Measurements from ENCODE around the gene PNPLA8. TPM values are rescaled to one million over a fixed set of nuclear protein-coding genes. Genes with fewer than 3 reads are reported as not detected.

The PNPLA8 gene
- total RNA-seq, 2 experiments from 2014 or later: 23.0 to 26.4 TPM

- Histone ChIP-seq H3K4me2 (ENCODE audit: low read length) (no peak overlapping the region), H2AFZ (ENCODE audit: low read length) (no peak overlapping the region), H3K36me3 (ENCODE audit: insufficient read depth, low read length) (no peaks in the 10 kb centered on the region), H3K9me3 (ENCODE audit: low read length) (no peaks in the 10 kb centered on the region), H3K4me1 (ENCODE audit: insufficient read depth, low read length, poor library complexity, severe bottlenecking) (no peaks in the 10 kb centered on the region), H3K4me3 (ENCODE audit: low read depth, low read length, poor library complexity, severe bottlenecking) (no peak overlapping the region), H3K27ac (ENCODE audit: low read depth, low read length, poor library complexity, severe bottlenecking) (no peak overlapping the region), H4K20me1 (ENCODE audit: insufficient read depth, low read length) (no peaks in the 10 kb centered on the region), H3K9me2 (ENCODE audit: insufficient read depth, low read length) (no peaks in the 10 kb centered on the region), H3K79me2 (ENCODE audit: insufficient read depth, low read depth, low read length) (no peaks in the 10 kb centered on the region)
- CTCF ChIA-PET (ENCODE audit: unreplicated experiment): no interaction called here
- no peak for TF ChIP-seq CTCF (conservative IDR thresholded peaks at IDR 0.05; ENCODE audit: low read length)
- TF ChIP-seq EZH2phosphoT487 (IDR thresholded peaks at IDR 0.05; ENCODE audit: borderline replicate concordance, low read depth, low read length): no peak
- intact Hi-C loops (cut with micrococcal nuclease; ENCODE audit: unreplicated experiment): no loop called here
- DNase-seq (ENCODE audit: low spot score): no peak
- BruUV-seq (replicated peaks): no TSS peak
- POLR2A ChIA-PET: interaction anchor here (0.6 kb wide), 1 partner anchor 63 kb away, joined by 3 read pairs; the partner anchor contains the start of gene PNPLA8
Observed at GRCh38 chr7:108463613-108464012, 62.3 kb downstream of the PNPLA8 start.

GRCh38 chr7:108461840-108462239 lies 64.1 kb downstream of the PNPLA8 start:
- Histone ChIP-seq H3K9me2 (ENCODE audit: insufficient read depth, low read length) (no peaks in the 10 kb centered on the region), H3K79me2 (ENCODE audit: insufficient read depth, low read depth, low read length) (no peaks in the 10 kb centered on the region), H4K20me1 (ENCODE audit: insufficient read depth, low read length) (no peaks in the 10 kb centered on the region), H3K4me1 (ENCODE audit: insufficient read depth, low read length, poor library complexity, severe bottlenecking) (no peaks in the 10 kb centered on the region), H3K27ac (ENCODE audit: low read depth, low read length, poor library complexity, severe bottlenecking) (no peak overlapping the region), H3K36me3 (ENCODE audit: insufficient read depth, low read length) (no peaks in the 10 kb centered on the region), H3K9me3 (ENCODE audit: low read length) (no peaks in the 10 kb centered on the region), H3K4me3 (ENCODE audit: low read depth, low read length, poor library complexity, severe bottlenecking) (no peak overlapping the region), H2AFZ (ENCODE audit: low read length) (no peak overlapping the region), H3K4me2 (ENCODE audit: low read length) (no peak overlapping the region)
- intact Hi-C loops (cut with micrococcal nuclease; ENCODE audit: unreplicated experiment): loop anchor here (2.0 kb wide), 1 partner anchor 281 kb away; no protein-coding TSS in a partner anchor
- POLR2A ChIA-PET: no interaction called here
- DNase-seq (ENCODE audit: low spot score): no peak
- CTCF ChIA-PET (ENCODE audit: unreplicated experiment): no interaction called here
- no TSS peak for BruUV-seq (replicated peaks)
- no peak for TF ChIP-seq CTCF (conservative IDR thresholded peaks at IDR 0.05; ENCODE audit: low read length)
- no peak for TF ChIP-seq EZH2phosphoT487 (IDR thresholded peaks at IDR 0.05; ENCODE audit: borderline replicate concordance, low read depth, low read length)

- H3K4me3 ChIP-seq (ENCODE audit: low read depth, low read length, poor library complexity, severe bottlenecking): no peak overlapping the region
- H3K9me3 ChIP-seq (ENCODE audit: low read length): no peaks in the 10 kb centered on the region
- TF ChIP-seq EZH2phosphoT487 (IDR thresholded peaks at IDR 0.05; ENCODE audit: borderline replicate concordance, low read depth, low read length): no peak
- no peak for TF ChIP-seq CTCF (conservative IDR thresholded peaks at IDR 0.05; ENCODE audit: low read length)
- H3K79me2 ChIP-seq (ENCODE audit: insufficient read depth, low read depth, low read length): no peaks in the 10 kb centered on the region
- no peak overlapping the region for H3K27ac ChIP-seq (ENCODE audit: low read depth, low read length, poor library complexity, severe bottlenecking)
- H4K20me1 ChIP-seq (ENCODE audit: insufficient read depth, low read length): no peaks in the 10 kb centered on the region
- intact Hi-C loops (cut with micrococcal nuclease; ENCODE audit: unreplicated experiment): loop anchor here (2.0 kb wide), 1 partner anchor 280 kb away; no protein-coding TSS in a partner anchor
- no peak overlapping the region for H2AFZ ChIP-seq (ENCODE audit: low read length)
- H3K36me3 ChIP-seq (ENCODE audit: insufficient read depth, low read length): no peaks in the 10 kb centered on the region
- ChIA-PET POLR2A (no interaction called here), CTCF (ENCODE audit: unreplicated experiment) (no interaction called here)
- H3K4me2 ChIP-seq (ENCODE audit: low read length): no peak overlapping the region
- no peaks in the 10 kb centered on the region for H3K4me1 ChIP-seq (ENCODE audit: insufficient read depth, low read length, poor library complexity, severe bottlenecking)
- DNase-seq (ENCODE audit: low spot score): no peak
- no TSS peak for BruUV-seq (replicated peaks)
- H3K9me2 ChIP-seq (ENCODE audit: insufficient read depth, low read length): no peaks in the 10 kb centered on the region
Observed at GRCh38 chr7:108460964-108461363, 65.0 kb downstream of the PNPLA8 start.
